GM19324 (cell line): Measurements from ENCODE around the gene RXRB.

Experiments used
- ATAC-seq: cut with Tn5 transposase; IDR thresholded peaks from one replicate; pipeline ENCODE4 v1.9.1; 2021; ENCODE audit warnings: mild to moderate bottlenecking, moderate library complexity; ENCODE audit not compliant: unreplicated experiment, low FRiP score

RXRB gene

GRCh38 chr6:33198159-33198852 lies 2.2 kb downstream of the RXRB start:
- ATAC-seq: no peak

GRCh38 chr6:33197431-33198048 lies 2.9 kb downstream of the RXRB start:
- no peak for ATAC-seq

- ATAC-seq: no peak
Observed at GRCh38 chr6:33195304-33196165, 4.9 kb downstream of the RXRB start.

- no peak for ATAC-seq
Observed at GRCh38 chr6:33194431-33194979, 6.0 kb downstream of the RXRB start.

GRCh38 chr6:33193619-33194018 lies 6.8 kb downstream of the RXRB start:
- ATAC-seq: no peak

GRCh38 chr6:33192671-33193602 lies 7.5 kb downstream of the RXRB start:
- ATAC-seq: no peak

- ATAC-seq: no peak
Observed at GRCh38 chr6:33192105-33192646, 8.3 kb downstream of the RXRB start, which contains the start of gene COL11A2. TSS of gene COL11A2 (minus strand) at chr6:33192467. CDS start at chr6:33192240, 227 bp downstream.

- ATAC-seq: no peak
Observed at GRCh38 chr6:33191383-33192104, 8.9 kb downstream of the RXRB start.

GRCh38 chr6:33190504-33191107 lies 9.9 kb downstream of the RXRB start:
- ATAC-seq: no peak

GRCh38 chr6:33189625-33190448 lies 10.6 kb downstream of the RXRB start:
- ATAC-seq: no peak

GRCh38 chr6:33189164-33189563 lies 11.3 kb downstream of the RXRB start:
- ATAC-seq: no peak

- ATAC-seq: no peak
Observed at GRCh38 chr6:33187809-33188208, 12.7 kb downstream of the RXRB start.

GRCh38 chr6:33185654-33186187 lies 14.7 kb downstream of the RXRB start:
- ATAC-seq: no peak

GRCh38 chr6:33185190-33185589 lies 15.3 kb downstream of the RXRB start:
- ATAC-seq: no peak

- no peak for ATAC-seq
Observed at GRCh38 chr6:33183071-33183683, 17.3 kb downstream of the RXRB start.

GRCh38 chr6:33181141-33181540 lies 19.3 kb downstream of the RXRB start:
- ATAC-seq: no peak
